ENCODE results near the gene SRGAP3.

DNA sequence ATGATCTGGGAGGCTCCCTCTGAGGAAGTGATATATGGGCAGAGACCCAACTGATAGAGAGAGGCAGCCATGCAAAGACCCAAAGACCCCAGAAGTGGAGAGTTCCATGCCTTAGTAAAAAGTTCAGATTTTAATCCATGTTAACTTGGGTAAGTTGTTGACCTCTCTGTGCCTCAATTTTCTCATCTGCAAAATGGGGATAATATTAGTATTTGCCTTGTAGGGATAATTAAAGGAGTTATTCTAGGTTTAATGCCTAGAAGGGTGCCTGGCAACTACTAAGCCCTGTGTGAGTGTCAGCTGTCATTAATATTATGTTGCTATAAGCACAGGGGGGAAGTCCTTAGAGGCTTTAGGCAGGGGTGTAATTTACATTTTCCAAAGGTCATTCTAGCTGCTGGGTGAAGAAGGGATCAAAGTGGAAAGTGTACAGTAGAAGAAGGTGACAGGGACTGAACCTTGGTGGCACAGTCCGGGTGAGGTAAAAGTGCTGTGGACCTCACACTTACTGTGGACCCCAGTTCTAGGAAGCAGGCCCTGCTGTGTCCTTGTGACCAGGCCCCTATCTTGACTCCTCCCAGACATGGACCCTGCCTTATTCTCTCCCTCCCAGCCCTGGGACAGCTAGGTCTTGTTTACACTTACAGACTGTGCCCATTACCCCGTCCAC, 283.2 kb downstream of the SRGAP3 start:
- TF ChIP-seq, protein P1, sequence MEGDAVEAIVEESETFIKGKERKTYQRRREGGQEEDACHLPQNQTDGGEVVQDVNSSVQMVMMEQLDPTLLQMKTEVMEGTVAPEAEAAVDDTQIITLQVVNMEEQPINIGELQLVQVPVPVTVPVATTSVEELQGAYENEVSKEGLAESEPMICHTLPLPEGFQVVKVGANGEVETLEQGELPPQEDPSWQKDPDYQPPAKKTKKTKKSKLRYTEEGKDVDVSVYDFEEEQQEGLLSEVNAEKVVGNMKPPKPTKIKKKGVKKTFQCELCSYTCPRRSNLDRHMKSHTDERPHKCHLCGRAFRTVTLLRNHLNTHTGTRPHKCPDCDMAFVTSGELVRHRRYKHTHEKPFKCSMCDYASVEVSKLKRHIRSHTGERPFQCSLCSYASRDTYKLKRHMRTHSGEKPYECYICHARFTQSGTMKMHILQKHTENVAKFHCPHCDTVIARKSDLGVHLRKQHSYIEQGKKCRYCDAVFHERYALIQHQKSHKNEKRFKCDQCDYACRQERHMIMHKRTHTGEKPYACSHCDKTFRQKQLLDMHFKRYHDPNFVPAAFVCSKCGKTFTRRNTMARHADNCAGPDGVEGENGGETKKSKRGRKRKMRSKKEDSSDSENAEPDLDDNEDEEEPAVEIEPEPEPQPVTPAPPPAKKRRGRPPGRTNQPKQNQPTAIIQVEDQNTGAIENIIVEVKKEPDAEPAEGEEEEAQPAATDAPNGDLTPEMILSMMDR (conservative IDR thresholded peaks at IDR 0.05), result no peak
- TF ChIP-seq ZFX (IDR thresholded peaks at IDR 0.05), result no peak

Measured in C4-2B (cell line).